VCaP (cell line): ENCODE results near the gene GPR89B.
"Not testable (repeated sequence)": the region's sequence is repeated elsewhere in the genome, so short reads cannot be mapped to it uniquely, and the experiment has no call there.

Experiments
- H3K27ac ChIP-seq: fragments of 450-650 bp; 2 replicates; pipeline ENCODE4 v1.5.1; 2017
- TF ChIP-seq, protein P1 (sequence below): fragments of 450-650 bp; conservative IDR thresholded peaks from 2 replicates; pipeline ENCODE4 v1.5.1; 2017; ENCODE audit warnings: mild to moderate bottlenecking, moderate library complexity

GPR89B gene

DNA sequence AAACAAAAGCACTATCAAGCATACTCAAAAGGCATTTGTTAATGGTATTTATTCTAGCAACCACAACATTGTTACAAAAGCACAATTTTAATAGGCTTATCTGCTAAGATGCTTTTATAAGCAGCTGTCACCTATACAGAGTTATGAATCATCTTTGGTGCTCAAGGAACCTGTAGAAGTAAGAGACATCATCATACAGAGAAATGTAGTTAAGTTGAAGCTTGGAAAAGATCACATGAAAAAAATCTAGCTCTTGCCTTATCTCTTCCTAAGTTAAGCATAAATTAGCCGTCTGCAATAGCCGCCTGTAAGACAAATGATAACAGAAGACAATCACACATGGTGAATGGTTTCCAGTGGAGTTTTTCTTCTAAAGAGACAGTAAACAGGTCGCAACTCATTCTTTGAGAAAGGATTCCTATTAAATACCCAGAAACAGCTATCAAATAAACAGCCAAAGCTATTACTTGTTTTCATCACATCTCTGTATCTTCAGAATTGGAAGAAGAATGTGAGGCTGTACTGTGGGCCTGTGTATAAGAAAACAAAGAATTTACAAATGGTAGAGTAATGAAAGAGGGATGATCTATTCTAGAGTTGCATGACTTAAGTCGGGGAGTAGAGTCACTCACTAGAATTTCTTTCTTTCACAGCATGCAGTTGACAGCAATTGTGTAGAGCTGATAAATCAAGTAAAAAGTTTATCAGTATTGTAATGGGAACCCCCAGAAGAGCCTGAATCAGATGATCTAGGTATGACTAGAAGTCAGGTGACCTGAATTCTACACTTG lies 65.8 kb downstream of the GPR89B start:
- H3K27ac ChIP-seq: not testable (repeated sequence)

DNA sequence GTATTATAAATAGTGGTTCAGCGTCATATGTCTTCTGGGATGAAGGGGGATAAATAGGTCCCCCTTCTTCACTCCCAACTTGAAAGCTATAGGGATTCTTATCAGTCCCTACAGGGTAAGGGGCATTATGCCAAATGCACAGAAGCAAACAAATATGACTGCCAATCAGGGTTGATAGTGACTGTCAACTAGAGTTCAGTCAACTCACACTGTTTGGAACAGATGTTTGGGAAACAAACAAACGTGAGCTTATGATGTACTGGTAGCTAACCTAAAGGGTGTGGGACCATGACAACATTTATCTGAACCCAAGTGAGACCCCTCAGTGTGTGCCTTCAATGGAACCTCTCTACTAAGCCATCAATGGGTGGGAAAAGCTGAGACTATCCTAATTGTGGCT lies 67.9 kb downstream of the GPR89B start:
- H3K27ac ChIP-seq: not testable (repeated sequence)

GRCh38 chr1:148007724-148008123 lies 79.5 kb downstream of the GPR89B start:
- not testable (repeated sequence) for H3K27ac ChIP-seq

DNA sequence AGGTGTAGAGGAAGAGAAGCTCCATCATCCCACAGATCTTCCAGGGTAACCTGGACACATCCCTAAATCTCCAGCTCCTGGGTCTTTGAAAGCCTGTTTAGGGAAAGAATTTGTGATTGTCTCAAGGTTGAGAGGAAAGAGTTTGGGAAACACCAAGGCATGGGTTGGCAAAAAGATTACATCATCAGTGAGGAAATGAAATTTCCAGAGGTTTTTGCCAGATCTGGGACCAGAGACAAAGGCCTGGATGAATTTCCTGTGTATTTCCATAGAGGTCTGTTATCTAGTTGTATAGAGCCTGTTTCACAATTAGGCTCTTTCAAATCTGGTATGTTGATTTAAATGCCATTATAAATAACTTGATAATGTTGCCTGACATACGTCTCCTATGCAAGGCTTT lies 82.3 kb downstream of the GPR89B start:
- TF ChIP-seq, protein P1, sequence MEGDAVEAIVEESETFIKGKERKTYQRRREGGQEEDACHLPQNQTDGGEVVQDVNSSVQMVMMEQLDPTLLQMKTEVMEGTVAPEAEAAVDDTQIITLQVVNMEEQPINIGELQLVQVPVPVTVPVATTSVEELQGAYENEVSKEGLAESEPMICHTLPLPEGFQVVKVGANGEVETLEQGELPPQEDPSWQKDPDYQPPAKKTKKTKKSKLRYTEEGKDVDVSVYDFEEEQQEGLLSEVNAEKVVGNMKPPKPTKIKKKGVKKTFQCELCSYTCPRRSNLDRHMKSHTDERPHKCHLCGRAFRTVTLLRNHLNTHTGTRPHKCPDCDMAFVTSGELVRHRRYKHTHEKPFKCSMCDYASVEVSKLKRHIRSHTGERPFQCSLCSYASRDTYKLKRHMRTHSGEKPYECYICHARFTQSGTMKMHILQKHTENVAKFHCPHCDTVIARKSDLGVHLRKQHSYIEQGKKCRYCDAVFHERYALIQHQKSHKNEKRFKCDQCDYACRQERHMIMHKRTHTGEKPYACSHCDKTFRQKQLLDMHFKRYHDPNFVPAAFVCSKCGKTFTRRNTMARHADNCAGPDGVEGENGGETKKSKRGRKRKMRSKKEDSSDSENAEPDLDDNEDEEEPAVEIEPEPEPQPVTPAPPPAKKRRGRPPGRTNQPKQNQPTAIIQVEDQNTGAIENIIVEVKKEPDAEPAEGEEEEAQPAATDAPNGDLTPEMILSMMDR: no peak

DNA sequence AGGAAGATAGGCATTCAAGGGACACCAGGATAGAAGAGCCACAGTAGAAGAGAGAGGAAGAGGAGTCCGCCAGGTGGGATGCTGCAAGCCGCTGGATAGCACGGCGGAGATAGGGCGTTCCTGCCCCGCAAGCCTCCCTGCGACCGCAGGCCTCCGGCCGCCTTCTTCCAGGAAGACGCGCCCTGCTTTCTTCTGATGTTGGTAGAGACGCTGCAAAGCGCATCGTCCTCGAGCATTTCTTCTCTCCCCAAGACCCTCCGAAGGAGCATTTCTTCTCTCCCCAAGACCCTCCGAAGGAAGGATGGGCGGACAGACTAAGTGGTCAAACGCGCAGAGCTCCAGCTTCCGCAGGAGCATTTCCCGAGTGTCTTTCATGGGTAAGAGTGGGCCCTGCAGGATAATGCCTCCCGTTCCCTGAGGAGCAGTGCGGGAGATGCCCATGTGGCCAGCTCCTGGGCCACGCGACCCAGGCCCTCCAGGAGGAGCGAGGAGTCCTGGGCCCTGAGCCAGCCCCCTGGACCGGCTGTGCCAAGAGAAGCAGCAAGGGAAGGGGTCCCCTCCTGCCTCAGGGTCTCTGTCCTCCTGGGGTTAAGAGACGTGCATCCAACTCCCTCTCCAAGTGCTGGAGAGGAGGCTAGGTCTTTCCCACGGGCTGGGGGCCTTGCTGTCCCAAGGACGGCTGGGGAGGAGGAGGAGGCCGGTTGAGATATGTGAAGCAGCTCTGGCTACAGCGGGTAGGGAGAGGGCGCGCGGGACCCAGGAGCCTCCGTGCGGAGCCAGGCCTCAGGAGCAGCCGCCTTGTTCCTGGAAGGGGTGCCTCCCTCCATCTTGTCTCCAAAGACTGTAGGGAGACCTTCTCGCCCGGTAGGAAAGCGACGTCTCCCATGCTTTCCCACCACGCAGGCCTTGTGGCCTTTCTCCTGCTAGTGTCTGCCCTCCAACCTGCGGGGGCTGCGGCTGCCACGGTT lies 85.2 kb downstream of the GPR89B start:
- H3K27ac ChIP-seq: not testable (repeated sequence)

More for the DNA sequence above, 82.3 kb downstream of the GPR89B start:
- H3K27ac ChIP-seq: no peak overlapping the region

- H3K27ac ChIP-seq: not testable (repeated sequence)
Observed at GRCh38 chr1:148014289-148015200, 86.3 kb downstream of the GPR89B start.

GRCh38 chr1:148024918-148025317 lies 96.7 kb downstream of the GPR89B start:
- H3K27ac ChIP-seq: not testable (repeated sequence)

DNA sequence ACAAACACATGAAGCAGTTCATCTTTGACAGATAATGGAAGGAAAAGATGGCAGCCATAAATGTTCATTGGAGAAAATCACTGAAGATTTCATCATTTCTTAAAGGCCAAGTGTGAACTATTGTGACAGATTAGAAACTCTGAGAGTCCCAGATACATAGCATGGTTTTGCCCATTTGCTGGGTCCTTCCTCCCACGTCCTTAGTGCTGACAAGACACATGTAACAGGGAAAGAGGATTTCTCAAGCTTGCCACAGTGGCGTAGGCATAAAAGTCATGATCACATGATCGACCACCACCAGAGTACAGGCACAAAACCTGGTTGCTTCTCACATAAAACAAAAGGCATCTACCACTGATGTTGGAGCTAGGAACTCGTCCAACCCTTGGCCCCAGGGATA lies 98.8 kb downstream of the GPR89B start:
- H3K27ac ChIP-seq: not testable (repeated sequence)

DNA sequence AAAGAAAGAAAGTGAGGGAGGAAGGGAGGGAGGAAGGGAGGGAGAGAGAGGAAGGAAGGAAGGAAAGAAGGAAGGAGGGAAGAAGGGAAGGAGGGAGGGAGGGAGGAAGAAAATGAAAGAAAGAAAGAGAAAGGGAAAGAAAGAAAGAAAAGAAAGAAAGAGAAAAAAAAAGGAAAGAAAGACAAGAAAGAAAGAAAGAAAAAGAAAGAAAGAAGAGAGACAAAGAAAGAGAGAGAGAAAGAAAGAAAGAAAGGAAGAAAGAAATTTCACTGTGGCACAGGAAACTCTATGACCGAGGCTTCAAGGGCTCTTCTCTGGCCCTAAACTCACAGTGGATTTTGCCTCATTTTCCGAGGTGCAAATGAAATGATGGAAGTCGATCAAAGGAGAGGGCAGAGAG lies 104.0 kb downstream of the GPR89B start:
- not testable (repeated sequence) for H3K27ac ChIP-seq

- not testable (repeated sequence) for H3K27ac ChIP-seq
Observed at GRCh38 chr1:148032690-148033089, 104.5 kb downstream of the GPR89B start.

- H3K27ac ChIP-seq: not testable (repeated sequence)
Observed at GRCh38 chr1:148033147-148033546, 104.9 kb downstream of the GPR89B start.

GRCh38 chr1:148037850-148038461 lies 109.7 kb downstream of the GPR89B start:
- H3K27ac ChIP-seq: peak overlapping the region; percentile 41; the same call in 1 of the 2 replicates

- H3K27ac ChIP-seq: peak overlapping the region; percentile 41; the same call in 1 of the 2 replicates
Observed at GRCh38 chr1:148038462-148039333, 110.5 kb downstream of the GPR89B start.
